ENCODE results near the gene SEMA3A.

The SEMA3A gene

DNA sequence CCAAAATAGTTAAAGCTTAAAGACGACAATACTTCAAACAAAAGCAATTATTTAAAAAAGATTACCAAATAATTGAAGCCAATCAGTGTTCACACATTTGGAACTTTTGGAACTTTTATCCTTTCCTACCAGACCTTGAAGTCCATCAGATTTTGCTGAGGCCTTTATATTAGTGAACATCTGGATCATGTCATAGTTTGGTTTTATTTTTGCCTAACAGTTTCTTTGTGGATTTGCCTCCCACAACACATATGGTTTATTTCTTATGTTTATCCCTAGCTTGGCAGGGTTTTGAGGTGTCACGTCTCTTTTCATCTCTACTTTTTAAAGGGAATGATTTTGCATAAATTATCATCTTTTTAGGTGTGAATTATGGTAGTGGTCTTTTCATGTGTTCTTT, 242.4 kb downstream of the SEMA3A start:
- no peak overlapping the region for H3K4me3 ChIP-seq (ENCODE audit: control insufficient read depth, low read depth, low read length)
- TF ChIP-seq, protein P1, sequence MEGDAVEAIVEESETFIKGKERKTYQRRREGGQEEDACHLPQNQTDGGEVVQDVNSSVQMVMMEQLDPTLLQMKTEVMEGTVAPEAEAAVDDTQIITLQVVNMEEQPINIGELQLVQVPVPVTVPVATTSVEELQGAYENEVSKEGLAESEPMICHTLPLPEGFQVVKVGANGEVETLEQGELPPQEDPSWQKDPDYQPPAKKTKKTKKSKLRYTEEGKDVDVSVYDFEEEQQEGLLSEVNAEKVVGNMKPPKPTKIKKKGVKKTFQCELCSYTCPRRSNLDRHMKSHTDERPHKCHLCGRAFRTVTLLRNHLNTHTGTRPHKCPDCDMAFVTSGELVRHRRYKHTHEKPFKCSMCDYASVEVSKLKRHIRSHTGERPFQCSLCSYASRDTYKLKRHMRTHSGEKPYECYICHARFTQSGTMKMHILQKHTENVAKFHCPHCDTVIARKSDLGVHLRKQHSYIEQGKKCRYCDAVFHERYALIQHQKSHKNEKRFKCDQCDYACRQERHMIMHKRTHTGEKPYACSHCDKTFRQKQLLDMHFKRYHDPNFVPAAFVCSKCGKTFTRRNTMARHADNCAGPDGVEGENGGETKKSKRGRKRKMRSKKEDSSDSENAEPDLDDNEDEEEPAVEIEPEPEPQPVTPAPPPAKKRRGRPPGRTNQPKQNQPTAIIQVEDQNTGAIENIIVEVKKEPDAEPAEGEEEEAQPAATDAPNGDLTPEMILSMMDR (IDR thresholded peaks at IDR 0.05; ENCODE audit: control insufficient read depth, insufficient read depth, low read depth, low read length, missing control alignments): no peak
- no peak for DNase-seq (ENCODE audit: low read depth)

DNA sequence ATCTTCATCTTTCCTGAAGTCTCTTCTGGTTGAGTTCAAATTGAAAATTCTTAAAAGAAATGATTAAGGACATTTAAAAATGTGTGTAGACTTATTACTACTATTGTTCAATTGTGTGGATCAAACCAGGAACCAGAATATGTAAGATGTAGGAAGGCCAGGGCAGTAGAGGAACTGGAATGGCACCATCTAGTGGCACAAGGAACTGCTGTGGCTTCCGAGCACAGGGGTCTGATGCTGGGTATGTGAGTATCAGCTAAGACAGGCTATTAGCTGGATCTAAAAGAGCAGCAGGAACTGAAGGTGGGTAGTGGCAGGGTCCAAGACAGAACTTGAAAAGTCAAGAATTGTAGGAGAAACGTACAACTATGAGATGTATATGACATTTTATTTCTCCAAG, 247.3 kb downstream of the SEMA3A start:
- no peak overlapping the region for H3K4me3 ChIP-seq (ENCODE audit: control insufficient read depth, low read depth, low read length)
- DNase-seq (ENCODE audit: low read depth): no peak
- TF ChIP-seq, protein P1 (IDR thresholded peaks at IDR 0.05; ENCODE audit: control insufficient read depth, insufficient read depth, low read depth, low read length, missing control alignments): peak; percentile 51

DNA sequence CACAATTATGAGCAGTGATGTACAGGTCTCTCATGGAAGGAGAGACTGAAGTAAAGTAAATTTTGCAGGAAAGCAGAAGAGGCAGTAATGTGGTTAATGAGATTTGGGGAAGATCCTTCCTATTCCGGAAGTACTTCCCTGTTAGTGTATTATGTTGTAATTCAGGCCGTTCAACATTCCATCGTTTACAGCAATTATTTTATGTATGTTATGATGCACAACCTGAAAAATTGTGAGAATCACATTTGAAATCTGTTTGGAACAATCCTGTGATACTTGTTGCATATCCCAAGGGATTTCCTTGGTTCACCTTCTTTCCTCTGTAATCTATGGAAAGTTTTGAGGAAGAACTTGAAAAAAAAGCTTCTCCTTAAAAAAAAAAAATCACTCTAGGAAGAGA, 247.8 kb downstream of the SEMA3A start:
- no peak for DNase-seq (ENCODE audit: low read depth)
- TF ChIP-seq, protein P1 (IDR thresholded peaks at IDR 0.05; ENCODE audit: control insufficient read depth, insufficient read depth, low read depth, low read length, missing control alignments): no peak
- no peak overlapping the region for H3K4me3 ChIP-seq (ENCODE audit: control insufficient read depth, low read depth, low read length)

DNA sequence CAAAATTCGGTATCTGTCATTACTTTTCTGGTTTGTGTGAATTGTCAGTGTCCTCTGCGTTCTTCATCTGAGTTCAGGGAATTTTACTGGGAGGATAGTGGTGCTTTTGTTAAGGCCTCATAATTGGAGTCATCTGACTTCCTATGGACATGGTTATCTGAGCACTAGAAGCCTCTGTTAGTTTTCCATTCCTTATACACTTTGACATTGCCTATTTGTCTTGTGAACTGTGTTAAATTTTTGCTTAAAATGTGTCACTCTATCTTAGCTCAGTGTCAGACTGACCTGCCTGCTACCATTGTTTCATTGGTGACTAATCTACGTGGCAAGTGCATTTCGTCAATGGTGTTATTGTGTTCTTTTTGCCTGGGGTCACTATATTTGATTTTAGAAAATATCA, 253.3 kb downstream of the SEMA3A start:
- TF ChIP-seq, protein P1 (IDR thresholded peaks at IDR 0.05; ENCODE audit: control insufficient read depth, insufficient read depth, low read depth, low read length, missing control alignments): no peak
- DNase-seq (ENCODE audit: low read depth): no peak
- no peak overlapping the region for H3K4me3 ChIP-seq (ENCODE audit: control insufficient read depth, low read depth, low read length)

DNA sequence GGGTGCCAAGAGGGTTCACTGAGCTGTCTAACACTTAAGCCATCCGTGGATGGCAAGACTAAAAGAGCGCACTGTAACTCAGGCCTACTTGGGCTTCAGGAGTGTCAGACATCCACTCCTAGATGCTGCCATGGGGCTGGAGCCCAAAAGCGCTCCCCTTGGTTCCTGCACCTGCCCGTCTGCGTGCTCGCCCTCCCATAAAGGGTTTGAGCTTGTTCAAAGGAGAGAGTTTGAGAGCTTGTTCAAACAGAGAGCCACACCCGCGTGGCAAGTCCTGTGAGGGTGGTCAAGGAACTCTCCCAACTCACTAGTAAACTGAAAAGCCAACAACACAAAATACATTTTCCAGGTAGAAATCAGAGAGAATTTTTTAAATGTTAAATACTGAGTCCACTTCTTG, 256.7 kb downstream of the SEMA3A start:
- no peak for DNase-seq (ENCODE audit: low read depth)
- H3K4me3 ChIP-seq (ENCODE audit: control insufficient read depth, low read depth, low read length): no peak overlapping the region
- TF ChIP-seq, protein P1 (IDR thresholded peaks at IDR 0.05; ENCODE audit: control insufficient read depth, insufficient read depth, low read depth, low read length, missing control alignments): no peak

DNA sequence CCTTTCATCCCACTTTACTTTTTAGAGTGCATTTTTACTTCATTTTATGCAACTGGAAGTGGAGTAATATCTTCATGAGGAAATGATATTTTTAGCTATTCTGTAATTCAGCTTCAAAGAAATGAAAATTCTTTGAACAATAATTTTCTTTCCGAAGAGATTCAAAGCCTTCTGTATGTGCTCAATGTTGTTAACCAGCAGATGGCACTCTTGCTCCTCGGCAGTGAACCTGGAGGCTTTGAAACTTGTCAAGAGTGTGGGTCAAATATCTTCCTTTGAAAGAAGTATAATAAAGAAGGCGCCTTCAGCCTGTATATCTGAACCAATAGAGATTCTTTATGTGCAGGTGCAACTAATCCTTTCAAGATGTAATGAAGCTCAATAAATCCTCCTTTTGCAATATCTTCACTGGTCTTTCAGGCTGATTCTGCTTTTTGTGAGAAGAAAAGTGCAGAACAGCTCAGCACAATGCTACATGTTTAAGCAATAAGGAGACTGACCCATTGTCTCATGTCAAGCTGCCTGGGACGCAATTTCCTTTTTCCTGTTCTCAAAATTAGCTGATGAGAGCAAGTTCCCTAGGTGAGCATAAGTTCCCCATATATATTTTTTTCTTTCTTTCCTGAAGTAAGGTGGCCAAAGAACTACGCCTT, 258.4 kb downstream of the SEMA3A start:
- TF ChIP-seq, protein P1 (IDR thresholded peaks at IDR 0.05; ENCODE audit: control insufficient read depth, insufficient read depth, low read depth, low read length, missing control alignments): peak; percentile 96
- DNase-seq (ENCODE audit: low read depth): peak; percentile 34
- no peak overlapping the region for H3K4me3 ChIP-seq (ENCODE audit: control insufficient read depth, low read depth, low read length)
